GM19372 (cell line): ENCODE measurements around the gene ROS1.
"Not testable (repeated sequence)": the region's sequence is repeated elsewhere in the genome, so short reads cannot be mapped to it uniquely, and the experiment has no call there.

ENCODE experiments used
- ATAC-seq: cut with Tn5 transposase; IDR thresholded peaks from one replicate; pipeline ENCODE4 v1.9.1; 2021; ENCODE audit warnings: mild to moderate bottlenecking, low read depth, moderate library complexity; ENCODE audit not compliant: unreplicated experiment

ROS1 gene

GRCh38 chr6:117442313-117442712, 16.6 kb upstream of the ROS1 start:
- ATAC-seq = not testable (repeated sequence)

- ATAC-seq = no peak
Observed at GRCh38 chr6:117441824-117442264, 16.1 kb upstream of the ROS1 start.

- ATAC-seq = no peak
Observed at GRCh38 chr6:117440706-117441525, 15.2 kb upstream of the ROS1 start.

GRCh38 chr6:117432273-117432672, 6.5 kb upstream of the ROS1 start:
- ATAC-seq = no peak

GRCh38 chr6:117423754-117424153, 2.0 kb downstream of the ROS1 start:
- ATAC-seq = no peak

- no peak for ATAC-seq
Observed at GRCh38 chr6:117418320-117418719, 7.4 kb downstream of the ROS1 start.

- no peak for ATAC-seq
Observed at GRCh38 chr6:117417851-117418250, 7.9 kb downstream of the ROS1 start.

GRCh38 chr6:117414770-117415169, 11.0 kb downstream of the ROS1 start:
- no peak for ATAC-seq

- ATAC-seq = no peak
Observed at GRCh38 chr6:117411474-117411873, 14.3 kb downstream of the ROS1 start.

- no peak for ATAC-seq
Observed at GRCh38 chr6:117409863-117410262, 15.9 kb downstream of the ROS1 start.

GRCh38 chr6:117409420-117409819, 16.3 kb downstream of the ROS1 start:
- no peak for ATAC-seq

GRCh38 chr6:117404548-117404947, 21.2 kb downstream of the ROS1 start:
- ATAC-seq = no peak

- no peak for ATAC-seq
Observed at GRCh38 chr6:117401799-117402198, 23.9 kb downstream of the ROS1 start.

GRCh38 chr6:117399924-117400323, 25.8 kb downstream of the ROS1 start:
- ATAC-seq = no peak

- ATAC-seq = no peak
Observed at GRCh38 chr6:117399126-117399525, 26.6 kb downstream of the ROS1 start.

GRCh38 chr6:117397536-117398227, 28.1 kb downstream of the ROS1 start:
- no peak for ATAC-seq

- ATAC-seq = no peak
Observed at GRCh38 chr6:117396228-117396627, 29.5 kb downstream of the ROS1 start.

GRCh38 chr6:117395164-117395563, 30.6 kb downstream of the ROS1 start:
- ATAC-seq = no peak

GRCh38 chr6:117393045-117393444, 32.7 kb downstream of the ROS1 start:
- no peak for ATAC-seq

GRCh38 chr6:117391874-117392583, 33.7 kb downstream of the ROS1 start:
- ATAC-seq = no peak
